Measurements from ENCODE around the gene RABGGTA.
"Not testable (repeated sequence)": the region's sequence is repeated elsewhere in the genome, so short reads cannot be mapped to it uniquely, and the experiment has no call there.

Gene RABGGTA

DNA sequence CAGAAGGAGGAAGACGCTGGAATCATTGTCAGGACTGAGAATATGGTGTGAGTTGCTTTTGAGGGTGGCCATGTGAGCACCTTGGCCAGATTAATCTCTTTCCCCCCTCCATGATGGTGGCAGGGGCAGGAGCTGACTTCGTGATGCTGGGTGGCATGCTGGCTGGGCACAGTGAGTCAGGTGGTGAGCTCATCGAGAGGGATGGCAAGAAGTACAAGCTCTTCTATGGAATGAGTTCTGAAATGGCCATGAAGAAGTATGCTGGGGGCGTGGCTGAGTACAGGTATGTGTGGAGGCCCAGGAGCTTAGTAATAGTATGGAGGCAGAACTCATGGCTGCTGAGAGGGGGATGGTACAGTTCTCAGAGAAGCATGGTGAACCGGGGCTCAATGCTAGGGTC is 33.3 kb downstream of the RABGGTA start:
- DNase-seq = no peak

DNA sequence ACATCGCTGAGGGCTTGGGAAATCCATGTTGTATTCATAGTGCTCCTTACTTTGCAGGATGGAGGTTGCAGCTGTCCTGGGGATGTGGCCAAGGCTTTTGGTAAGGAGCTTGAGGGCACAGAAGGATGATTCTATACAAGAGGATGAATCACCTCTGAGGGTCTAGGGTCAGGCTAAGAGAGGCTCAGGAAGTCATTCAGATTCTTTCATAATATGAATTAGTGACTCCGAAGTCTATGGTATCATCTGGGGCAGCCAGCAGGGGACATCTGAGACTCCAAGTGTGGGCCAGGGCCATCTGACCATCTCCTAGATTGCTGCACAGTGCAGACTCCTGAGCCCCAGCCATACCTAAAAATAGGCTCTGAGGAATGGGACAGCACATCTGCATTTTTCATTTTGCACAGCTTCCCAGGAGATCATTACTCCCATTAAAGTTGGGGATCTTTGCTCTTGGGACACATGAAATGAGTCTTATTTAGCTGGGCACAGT is 33.9 kb downstream of the RABGGTA start:
- DNase-seq = no peak

DNA sequence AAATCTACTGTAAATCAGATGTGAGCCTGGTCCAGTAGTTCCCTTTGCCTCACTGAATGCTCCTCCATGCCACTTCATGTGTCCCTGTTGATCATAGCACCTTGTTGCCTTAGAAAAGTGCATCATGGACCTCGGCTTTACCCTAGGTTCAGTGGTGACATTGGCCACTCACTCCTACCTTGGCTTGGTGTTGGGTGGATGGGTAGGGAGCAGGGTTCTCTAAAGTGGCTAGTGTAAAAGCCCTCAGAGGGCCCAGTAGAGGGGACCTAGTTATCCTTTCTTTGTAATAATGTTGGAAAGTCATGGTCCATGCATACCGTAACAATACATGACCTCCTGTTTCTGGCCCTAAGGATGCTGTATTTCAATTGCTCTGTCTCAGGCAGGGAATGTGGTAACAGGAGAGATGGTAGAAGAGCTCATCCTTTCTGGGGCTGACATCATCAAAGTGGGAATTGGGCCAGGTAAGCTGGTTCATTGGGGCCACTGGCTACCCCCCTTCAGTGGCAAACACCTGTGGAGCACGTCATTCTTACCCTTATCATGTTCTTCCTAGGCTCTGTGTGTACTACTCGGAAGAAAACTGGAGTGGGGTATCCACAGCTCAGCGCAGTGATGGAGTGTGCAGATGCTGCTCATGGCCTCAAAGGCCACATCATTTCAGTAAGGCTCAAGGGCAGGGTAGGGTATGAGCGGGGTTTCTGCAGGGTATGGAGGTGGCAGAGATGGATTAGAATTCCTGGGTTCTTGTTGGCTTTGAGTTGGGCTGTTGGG is 34.5 kb downstream of the RABGGTA start:
- no peak for DNase-seq

DNA sequence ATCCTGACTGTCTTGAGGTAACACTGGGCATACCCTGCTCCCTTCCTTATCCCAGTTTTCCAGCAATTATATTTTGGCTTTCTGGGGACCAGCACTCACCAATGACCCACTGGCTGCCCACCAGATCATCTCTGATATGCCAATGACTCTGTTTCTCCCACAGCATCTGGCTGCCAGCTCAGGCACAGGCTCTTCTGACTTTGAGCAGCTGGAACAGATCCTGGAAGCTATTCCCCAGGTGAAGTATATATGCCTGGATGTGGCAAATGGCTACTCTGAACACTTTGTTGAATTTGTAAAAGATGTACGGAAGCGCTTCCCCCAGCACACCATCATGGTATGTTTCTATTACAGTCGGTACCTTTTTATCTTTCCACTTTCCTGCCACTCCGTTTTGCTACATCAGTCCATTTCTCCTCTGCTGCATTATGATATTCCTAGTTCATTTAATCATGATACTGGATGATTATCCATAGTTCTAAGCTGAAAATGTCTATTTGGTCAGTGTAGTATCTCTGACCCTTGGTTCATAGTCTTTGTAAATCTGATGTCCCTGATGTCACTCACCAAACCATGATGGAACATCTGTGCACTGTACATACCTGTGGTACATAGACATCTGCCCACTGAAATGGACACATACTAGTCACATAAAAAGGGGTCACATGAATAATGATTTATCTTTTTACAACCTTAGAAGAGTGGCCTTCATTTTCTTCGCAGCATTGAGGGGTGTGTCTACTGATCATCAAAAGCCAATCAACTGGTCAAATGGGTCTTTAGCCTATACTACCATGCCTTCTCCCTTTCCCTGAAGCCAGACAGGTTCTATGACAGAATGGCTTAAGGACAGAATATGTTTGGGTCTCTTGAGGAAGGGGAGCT is 35.4 kb downstream of the RABGGTA start:
- DNase-seq = no peak

DNA sequence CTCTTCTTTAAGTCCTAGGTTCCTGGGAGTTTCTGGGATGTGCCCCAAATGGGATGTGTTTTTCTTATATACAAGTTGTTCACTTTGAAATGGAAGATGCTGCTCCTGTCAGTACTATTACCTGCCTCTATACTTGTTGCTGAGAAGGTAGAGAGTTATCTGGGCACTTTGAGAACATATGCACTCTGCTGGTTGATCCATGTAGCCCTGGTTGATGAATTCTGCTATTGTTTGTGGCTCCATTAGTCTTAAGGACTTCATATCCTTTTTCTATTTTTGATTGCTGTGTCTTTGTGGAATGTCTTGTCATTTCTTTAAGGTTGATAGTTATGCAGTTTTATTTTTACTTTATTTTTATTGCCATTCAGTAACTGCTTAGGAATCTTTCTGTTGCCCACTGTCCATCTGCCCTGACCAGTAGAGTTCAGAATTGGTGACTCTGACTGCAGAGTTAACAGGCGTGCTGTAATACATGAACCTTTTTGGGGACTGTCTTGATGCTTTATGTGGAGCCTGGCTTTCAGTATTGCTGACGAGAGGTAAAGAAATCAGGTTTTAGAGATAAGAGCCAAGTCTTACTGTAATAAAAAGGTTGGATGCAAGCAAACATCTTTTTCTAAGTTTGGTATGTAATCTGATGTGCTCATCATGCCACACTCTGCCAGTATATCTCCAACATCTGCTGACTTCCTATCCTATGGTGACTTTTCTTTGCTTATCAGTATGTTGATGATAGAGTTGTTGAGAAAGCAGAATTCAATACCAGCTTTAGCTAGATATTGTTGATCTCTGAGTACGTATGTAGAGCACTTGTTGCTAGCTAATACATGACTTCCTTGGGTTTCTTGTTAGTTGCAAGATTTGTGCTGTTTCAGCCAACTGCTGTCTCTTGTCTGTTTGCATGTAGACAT is 37.0 kb downstream of the RABGGTA start:
- no peak for DNase-seq

DNA sequence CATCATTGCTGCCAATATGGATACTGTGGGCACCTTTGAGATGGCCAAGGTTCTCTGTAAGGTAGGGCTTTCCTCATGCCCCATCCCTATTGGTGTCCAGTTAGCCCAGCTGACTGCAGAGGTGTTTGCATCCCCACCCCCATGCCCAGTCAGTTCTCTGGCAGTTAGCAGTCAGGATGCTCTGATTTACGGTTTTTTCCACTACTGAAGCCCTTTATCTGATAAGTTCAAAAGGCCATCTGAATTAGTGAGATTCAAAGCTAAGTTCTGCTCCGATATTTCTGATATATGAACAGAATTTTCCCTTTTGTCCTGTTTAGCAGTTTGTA is 37.9 kb downstream of the RABGGTA start:
- DNase-seq = no peak

DNA sequence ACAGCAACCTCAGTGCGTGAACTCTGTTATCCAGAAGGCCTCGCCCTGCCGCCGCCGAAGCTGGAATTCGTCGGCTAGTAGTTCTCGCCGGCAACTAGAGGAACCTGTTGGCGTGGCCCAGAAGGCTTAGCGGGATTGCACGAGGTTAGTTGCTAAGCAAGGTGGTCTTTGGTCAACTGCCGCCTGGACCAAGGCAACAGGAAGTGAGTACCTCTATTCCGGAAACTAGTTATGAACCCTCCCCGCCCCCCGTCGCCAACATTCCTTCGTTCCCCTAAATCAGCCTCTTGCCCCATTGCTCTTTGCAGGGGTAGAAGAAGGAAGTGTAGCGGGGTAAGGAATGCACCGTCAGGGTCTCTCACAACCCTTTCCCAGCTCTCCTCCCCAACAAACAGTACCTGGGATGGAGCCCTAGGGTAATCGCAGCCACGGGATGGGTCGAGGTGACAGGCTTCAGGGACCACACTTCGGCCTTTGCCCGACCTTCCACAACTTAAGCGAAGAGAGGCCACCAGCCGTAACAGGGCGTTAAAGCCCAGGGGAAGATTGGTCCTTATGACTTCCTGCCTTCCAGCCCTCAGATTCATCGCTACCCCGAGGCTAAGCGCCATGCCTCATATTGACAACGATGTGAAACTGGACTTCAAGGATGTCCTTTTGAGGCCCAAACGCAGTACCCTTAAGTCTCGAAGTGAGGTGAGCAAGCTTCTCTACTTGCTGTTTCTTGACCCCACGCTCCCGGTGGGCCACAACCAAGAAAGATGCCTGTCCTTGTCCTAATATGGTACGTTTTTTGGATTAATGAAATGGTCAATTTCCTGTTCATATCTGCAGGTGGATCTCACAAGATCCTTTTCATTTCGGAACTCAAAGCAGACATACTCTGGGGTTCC is 38.5 kb downstream of the RABGGTA start, which contains the start of gene GMPR2:
GMPR2 (plus strand) TSS at position 285 of the 893 bp plus-strand sequence; CDS start at position 610, 325 bp downstream.
- no peak for DNase-seq

DNA sequence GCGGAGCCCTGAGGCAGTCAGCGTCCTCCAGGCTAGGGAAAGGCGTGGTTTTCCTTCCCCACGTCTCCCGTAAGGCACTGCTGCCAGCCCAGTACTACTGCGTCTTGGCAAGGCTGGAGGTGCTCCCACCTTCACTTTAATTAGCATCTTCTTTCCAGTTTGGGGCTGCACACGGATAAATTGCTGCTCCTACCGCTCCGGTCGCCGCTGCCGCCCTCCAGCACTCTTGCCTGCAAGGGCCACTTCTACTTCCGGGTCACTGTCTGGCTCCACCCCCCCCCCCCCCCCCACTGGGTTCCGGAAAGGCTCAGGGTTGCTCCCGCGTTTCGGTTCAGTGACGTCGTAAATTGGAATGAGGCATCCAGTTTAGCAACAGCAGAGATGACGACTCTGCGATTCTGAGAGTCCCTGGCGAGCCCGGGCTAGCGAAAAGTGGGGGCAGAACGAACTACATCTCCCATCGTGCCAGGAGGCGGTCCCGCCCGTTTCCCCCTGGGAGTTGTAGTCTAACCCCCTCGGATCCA is 39.2 kb downstream of the RABGGTA start, which contains the start of gene NEDD8:
NEDD8 (minus strand) TSS at position 247 of the 524 bp plus-strand sequence; CDS start at position 147, 100 bp downstream.
- peak; percentile 92 for DNase-seq

DNA sequence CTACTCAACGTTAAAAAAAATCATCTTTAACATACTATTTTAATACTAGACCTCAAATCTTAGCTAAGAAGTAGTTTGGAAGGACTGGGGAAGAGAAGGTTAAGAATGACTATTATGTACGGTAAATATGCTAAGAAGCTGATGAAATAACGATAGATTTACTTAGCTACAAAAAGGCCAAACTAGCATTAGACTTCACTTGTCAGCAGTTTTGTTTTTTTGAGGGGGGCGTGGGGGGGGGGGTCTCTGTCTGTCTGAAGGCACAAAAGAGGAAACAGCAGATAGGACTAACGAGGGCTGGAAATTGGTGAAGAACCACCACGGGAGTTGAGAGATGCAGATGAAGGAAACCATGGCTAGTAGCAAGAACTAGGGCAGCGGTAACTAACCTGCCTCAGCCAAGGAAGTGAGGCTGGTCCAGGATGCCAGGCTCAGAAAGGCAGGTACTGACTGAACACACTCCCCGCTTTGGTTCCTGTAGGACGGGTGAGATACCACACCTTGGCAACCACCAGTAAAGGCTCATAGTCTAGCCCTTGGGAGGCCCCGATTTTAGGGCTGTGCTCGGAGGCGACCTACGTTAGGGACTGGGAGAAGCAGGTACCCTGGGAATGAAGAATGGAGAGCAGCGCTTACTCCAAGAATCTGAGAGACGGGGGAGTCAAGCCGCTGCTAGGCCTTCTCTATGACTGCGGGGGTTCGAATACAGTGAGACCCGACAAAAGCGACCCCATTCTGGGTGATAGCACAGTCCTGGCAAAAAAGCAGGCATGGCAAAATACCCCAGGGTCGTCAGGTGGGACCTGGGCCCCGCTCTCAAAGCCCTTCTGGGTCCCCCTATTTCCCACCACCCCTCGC is 39.9 kb downstream of the RABGGTA start:
- no peak for DNase-seq

DNA sequence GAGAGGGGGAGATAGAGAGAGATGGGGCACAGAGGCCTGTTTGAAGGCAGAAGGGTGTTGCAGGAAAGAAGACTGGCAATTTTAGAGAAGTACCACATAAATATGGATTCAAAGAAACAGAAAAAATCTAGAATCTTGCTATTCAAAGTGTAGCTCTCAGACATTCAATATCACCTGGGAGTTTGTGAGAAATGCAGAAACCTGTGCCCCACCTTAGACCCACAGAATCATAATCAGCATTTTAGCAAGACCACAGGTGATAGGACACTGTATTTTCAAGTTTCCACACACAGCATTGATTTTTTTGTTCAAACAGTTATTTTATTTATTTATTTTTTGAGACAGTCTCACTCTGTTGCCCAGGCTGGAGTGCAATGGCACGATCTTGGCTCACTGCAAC is 42.5 kb downstream of the RABGGTA start:
- DNase-seq = no peak

DNA sequence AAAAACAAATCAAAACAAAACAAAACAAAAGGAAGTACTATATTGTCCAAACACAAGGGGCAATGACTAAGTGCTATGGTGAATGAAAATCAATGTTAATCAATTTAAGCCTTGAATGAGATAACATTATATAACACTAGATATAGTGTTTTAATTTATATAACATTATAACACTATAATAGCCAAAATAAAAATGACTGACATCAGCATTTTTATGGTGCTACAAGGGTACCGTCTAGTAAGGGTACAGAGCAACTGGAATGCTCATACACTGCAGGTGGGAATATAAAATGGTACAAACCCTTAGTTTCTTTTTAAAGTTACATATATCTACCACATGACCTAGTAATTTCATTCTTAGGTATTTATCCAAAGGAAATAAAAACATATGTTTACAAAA is 44.9 kb downstream of the RABGGTA start:
- no peak for DNase-seq

DNA sequence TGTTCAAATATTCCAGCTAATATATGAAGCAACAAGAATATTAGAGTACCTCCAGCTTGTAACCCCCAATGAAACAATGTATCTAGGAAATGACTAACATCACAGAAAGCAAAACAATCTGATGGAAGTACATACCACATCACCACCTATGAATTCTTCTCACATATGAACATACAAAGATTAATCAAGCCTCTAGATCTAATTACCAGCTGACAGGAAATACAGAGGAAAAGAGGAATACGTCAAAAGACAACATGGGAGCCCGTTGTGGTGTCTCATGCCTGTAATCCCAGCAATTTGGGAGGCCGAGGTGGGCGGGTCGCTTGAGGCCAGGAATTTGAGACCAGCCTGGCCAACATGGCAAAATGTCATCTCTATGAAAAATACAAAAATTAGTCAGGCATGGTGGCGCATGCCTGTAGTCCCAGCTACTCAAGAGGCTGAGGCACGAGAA is 46.8 kb downstream of the RABGGTA start:
- DNase-seq = no peak

DNA sequence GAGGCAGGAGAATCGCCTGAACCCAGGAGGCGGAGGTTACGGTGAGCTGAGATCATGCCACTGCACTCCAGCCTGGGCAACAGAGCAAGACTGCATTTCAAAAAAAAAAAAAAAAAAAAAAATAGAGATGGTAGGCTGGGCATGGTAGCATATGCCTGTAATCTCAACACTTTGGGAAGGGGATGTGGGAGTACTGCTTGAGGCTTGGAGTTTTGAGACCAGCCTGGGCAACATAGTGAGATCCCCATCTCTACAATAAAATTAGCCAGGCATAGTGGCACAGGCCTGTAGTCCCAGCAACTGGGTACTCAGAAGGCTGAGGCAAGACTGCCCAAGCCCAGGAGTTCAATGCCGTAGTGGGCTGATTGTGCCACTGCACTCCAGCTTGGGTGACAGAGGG is 48.4 kb downstream of the RABGGTA start:
- not testable (repeated sequence) for DNase-seq

DNA sequence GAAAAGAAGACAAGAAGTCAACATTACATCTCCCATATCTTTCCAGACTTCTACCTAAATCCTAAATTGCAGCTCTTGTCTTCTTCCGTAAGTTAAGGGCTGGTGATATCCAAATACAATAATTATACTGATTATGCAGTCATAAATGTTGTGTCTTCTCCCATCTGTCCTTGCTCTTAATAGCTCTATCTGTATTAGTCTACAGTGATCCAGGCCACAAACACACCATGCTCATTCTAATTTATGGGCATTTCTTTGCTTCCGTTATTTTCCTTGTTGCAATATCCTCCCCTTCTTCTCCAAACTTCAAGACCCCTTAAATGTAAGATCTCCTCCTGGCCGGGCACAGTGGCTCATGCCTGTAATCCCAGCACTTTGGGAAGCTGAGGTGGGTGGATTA is 51.9 kb downstream of the RABGGTA start:
- DNase-seq = no peak

DNA sequence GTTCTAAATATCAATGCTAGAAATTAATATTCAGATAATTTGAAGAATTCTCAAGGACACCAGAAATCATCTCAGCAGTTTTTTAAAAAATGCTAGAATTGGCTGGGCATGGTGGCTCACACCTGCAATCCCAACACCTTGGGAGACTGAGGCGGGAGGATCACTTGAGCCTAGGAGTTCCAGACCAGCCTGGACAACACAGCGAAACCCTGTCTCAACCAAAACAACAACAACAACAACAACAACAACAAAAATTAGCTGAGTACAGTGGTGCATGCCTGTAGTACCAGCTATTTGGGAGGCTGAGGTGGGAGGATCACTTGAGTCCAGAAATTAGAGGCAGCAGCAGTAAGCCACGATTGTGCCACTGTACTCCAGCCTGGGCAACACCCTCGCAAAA is 52.3 kb downstream of the RABGGTA start:
- DNase-seq = no peak

DNA sequence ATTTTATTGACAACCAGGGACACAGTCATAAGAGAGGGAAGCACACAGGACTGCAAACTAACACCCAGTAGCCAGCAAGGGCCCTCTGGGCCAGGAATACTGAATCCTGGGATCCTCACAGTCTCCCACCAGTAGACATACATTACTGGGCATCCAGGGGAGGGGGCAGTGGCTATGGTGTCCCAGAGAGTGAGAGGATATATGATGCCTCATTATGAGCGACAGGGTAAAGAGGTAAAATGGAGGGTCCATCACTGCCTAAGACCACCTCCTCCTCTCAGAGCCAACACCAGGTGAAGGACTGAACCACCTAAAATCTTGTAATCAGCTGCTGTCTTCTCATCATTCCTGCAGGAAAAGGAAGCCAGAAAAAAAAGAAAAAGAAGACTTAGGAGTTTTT is 54.5 kb downstream of the RABGGTA start:
- not testable (repeated sequence) for DNase-seq

DNA sequence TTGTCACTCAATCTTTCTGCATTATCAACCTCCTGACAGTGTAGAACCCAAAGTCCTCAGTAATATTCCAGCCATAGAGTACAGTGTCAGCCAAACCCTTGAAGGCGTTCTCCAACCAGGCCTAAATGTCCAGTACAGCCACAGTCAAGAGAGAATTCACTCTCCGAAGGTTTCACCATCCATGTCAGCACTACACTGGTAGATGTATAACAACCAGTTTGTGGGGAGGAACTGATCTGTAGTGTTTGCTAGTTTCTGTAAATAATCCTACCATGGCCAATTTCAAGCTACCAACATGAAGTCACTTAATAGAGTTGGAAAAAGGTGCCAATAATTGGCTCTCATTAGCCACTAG is 55.1 kb downstream of the RABGGTA start:
- no peak for DNase-seq
